Activated naive CD8-positive, alpha-beta T cell treated with anti-CD3 and anti-CD28 coated beads for 36 hours (primary cell): Measurements from ENCODE around the gene C2CD2. TPM values are rescaled to one million over a fixed set of nuclear protein-coding genes. Genes with fewer than 3 reads are reported as not detected.

Experiments
- DNase-seq: peaks from one replicate; pipeline ENCODE4 v3.0.0; 2021
- H3K27ac Mint-ChIP-seq: one replicate; pipeline ENCODE4 v1.8.0; 2022; ENCODE audit warnings: mild to moderate bottlenecking, moderate library complexity, mixed read lengths
- H3K27me3 Mint-ChIP-seq: one replicate; pipeline ENCODE4 v1.8.0; 2022; ENCODE audit warnings: mild to moderate bottlenecking, mixed read lengths
- H3K36me3 Mint-ChIP-seq: one replicate; pipeline ENCODE4 v1.8.0; 2021; ENCODE audit warnings: mild to moderate bottlenecking, mixed read lengths
- H3K4me1 Mint-ChIP-seq: one replicate; pipeline ENCODE4 v1.8.0; 2021; ENCODE audit warnings: mixed read lengths
- H3K4me3 Mint-ChIP-seq: one replicate; pipeline ENCODE4 v1.8.0; 2022; ENCODE audit warnings: mild to moderate bottlenecking, moderate library complexity, mixed read lengths
- H3K9me3 Mint-ChIP-seq: one replicate; pipeline ENCODE4 v1.8.0; 2022; ENCODE audit warnings: mixed read lengths
- total RNA-seq, 2 experiments: library from RNA; stranded (reverse); gene quantifications; one replicate each; pipeline ENCODE4 v1.2.3, GENCODE V29; 2021

The C2CD2 gene
- total RNA-seq, 2 experiments from 2014 or later: 6.3 to 7.6 TPM

DNA sequence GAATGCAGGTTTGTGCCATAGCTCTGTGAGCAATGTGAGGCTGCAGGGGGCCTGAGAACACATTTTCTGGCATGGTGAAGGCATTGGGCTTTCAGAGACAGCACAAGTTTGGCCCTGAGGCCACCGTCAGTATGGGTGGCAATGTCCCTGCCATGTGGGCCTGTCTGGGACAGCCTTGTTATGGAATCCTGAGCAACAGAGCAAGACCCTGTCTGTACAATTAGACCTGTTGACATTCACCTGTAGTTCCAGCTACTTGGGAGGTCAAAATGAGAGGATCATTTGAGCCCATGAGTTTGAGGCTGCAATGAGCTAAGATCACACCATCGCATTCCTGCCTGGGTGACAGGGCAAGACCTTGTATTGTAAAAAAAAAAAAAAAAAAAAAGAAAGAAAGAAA lies 110.2 kb downstream of the C2CD2 start:
- H3K27me3 Mint-ChIP-seq: no peaks in the 10 kb centered on the region
- H3K4me3 Mint-ChIP-seq: no peak overlapping the region
- DNase-seq: no peak
- H3K9me3 Mint-ChIP-seq: peaks cover 10% of the 10 kb centered on the region
- H3K36me3 Mint-ChIP-seq: peaks cover 29% of the 10 kb centered on the region
- H3K4me1 Mint-ChIP-seq: no peaks in the 10 kb centered on the region
- no peak overlapping the region for H3K27ac Mint-ChIP-seq

DNA sequence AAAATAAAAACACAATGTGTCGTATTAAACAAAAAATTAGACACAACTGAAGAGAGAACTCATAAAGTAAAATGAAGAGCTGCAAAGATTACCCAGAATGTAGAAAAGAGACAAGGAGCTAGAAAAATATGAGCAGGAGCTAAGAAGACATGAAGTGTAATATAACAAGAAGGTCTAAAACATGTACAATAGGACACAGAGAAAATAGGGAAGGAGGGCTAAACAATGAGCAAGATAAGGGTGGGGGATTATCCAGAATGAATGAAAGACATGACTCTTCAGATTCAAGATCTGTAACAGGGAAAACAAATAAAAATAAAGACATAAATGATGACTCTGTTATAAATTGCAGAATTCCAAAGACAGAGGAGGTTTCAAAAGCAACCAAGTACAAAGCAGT lies 112.9 kb downstream of the C2CD2 start:
- no peak overlapping the region for H3K27ac Mint-ChIP-seq
- no peak overlapping the region for H3K4me3 Mint-ChIP-seq
- peaks cover 41% of the 10 kb centered on the region for H3K36me3 Mint-ChIP-seq

DNA sequence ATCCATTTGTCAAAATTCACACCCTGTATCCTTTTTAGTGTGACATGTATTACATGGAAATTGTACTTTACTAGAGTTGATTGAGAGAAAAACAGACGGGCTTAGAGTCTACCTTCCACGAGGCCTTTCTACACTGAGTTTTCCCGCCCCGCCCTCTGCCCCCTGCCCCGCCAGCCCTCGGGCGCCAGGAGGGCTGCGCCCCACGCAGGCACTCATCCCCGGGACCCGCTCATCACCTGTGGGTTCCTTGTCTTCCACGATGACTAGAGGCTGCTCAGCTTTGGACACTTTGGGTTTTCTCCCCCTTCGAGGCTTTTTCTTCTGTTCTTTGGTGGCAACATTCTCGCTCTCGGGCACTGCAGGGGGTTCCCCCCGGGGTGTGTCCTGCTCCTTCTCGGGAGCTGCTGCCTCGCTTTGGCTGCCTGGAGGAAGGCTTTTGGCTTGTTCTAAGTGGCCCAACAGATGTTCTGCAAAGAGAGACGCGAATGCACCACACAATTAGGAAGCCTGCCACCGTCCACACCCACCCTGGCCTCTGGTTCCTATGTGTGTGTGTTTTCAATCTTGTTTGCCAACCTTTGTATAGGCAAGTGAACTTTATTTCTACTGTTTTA lies 114.3 kb downstream of the C2CD2 start:
- H3K4me1 Mint-ChIP-seq: no peaks in the 10 kb centered on the region
- H3K36me3 Mint-ChIP-seq: peaks cover 42% of the 10 kb centered on the region
- no peak for DNase-seq
- peaks cover 10% of the 10 kb centered on the region for H3K9me3 Mint-ChIP-seq
- no peak overlapping the region for H3K27ac Mint-ChIP-seq
- H3K4me3 Mint-ChIP-seq: no peak overlapping the region
- no peaks in the 10 kb centered on the region for H3K27me3 Mint-ChIP-seq

More for the DNA sequence above, 112.9 kb downstream of the C2CD2 start:
- Mint-ChIP-seq H3K9me3 (peaks cover 10% of the 10 kb centered on the region), H3K4me1 (no peaks in the 10 kb centered on the region), H3K27me3 (no peaks in the 10 kb centered on the region)
- DNase-seq: no peak

DNA sequence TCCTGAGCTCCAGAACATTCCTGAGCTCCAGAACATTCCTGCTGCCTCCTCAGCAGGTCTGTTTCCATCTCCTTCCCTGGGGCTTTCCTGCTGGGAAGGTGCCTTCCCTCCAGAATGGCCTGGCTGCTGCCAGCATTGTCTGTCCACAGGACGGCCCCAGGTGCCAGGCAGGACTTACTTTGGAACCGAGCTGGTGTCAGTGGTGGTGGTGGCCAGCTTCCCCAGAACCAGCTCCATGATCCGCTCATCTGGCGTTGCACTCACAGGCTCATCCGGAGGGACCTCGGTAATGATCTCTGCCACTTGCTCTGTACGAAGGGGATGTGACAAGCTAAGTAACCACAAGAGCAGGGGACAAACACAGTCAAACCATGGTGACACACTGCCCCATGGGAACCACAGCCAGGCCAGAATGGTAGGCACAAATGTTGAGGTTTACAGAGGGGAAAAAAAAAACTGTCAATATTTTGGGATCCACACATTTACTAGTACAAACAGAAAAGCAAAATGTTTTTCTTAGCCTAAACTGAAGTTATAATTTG lies 116.0 kb downstream of the C2CD2 start:
- Mint-ChIP-seq H3K4me3 (no peak overlapping the region), H3K4me1 (no peaks in the 10 kb centered on the region), H3K27ac (no peak overlapping the region), H3K36me3 (peaks cover 29% of the 10 kb centered on the region), H3K9me3 (peaks cover 10% of the 10 kb centered on the region), H3K27me3 (no peaks in the 10 kb centered on the region)
- no peak for DNase-seq

DNA sequence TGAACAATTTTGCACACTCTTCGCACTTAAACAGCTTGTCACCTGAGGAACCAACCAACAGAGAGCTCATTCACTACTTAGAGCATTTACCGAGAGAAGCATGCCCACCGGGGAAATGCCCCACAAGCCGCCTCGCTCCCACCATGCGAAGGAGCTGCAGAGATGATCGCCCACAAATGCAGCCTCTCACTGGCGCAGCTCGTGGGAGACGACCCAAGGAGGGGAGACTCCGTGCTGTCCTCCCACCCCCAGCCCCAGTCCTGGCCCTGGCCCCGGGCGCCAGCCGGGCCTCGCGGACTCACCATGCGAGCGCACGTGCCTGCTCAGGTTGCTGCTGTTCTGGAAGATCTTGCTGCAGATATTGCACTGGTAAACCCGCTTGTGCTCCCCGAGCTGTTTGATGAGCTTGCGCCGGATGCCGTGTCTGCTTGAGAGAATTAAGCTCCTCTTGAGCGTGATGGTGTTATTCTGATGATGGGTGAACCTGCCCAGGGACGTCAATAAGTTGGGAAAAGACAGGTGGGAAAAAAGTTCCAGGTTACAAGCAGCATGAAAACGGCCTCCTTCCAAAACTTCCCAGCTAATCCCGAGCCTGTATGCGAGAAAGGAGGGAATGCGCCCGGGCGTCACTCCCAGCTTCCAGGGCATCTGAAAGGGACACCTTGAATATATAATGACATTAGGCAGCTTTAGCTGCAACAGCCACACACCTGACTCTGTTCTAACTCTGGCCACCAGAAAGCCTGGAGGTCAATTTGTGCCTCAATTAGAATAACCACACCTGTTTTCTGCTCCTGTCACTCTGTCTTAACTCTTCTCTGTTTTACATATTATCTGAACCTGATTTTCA lies 117.4 kb downstream of the C2CD2 start:
- H3K4me1 Mint-ChIP-seq: no peaks in the 10 kb centered on the region
- H3K4me3 Mint-ChIP-seq: no peak overlapping the region
- peaks cover 9% of the 10 kb centered on the region for H3K9me3 Mint-ChIP-seq
- H3K36me3 Mint-ChIP-seq: peaks cover 24% of the 10 kb centered on the region
- no peak for DNase-seq
- H3K27ac Mint-ChIP-seq: no peak overlapping the region
- H3K27me3 Mint-ChIP-seq: no peaks in the 10 kb centered on the region

DNA sequence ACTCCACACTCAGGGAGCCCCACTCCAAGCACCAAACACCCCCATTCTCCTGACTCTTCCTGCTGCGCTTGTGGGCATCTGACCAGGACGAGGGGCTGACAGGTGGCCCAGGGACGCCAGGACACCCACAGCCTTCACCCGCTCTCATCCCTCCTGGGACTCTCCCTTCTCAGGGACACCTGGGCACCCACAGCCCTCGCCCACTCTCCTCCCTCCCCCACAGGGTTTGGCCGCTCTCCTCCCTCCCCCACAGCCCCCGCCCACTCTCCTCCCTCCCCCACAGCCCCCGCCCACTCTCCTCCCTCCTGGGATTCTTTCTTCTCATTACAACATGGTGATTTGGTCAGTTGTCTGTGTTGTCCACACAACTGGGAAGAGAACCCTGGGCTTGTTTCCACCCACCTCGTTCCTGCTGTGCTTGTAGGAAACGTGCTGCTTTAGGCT lies 118.1 kb downstream of the C2CD2 start:
- H3K27me3 Mint-ChIP-seq: no peaks in the 10 kb centered on the region
- no peak overlapping the region for H3K27ac Mint-ChIP-seq
- no peak for DNase-seq
- H3K4me1 Mint-ChIP-seq: no peaks in the 10 kb centered on the region
- peaks cover 17% of the 10 kb centered on the region for H3K36me3 Mint-ChIP-seq
- H3K4me3 Mint-ChIP-seq: no peak overlapping the region
- peaks cover 2% of the 10 kb centered on the region for H3K9me3 Mint-ChIP-seq

Other genes with a start within 250 kb of the C2CD2 start
- gene RIPK4, start 187.0 kb downstream of the C2CD2 start, total RNA-seq: under 1 TPM; 0.62 to 0.76 TPM
- 10 to 100 TPM in 1 of 2 experiments, 1 to 10 TPM in 1; 9.3 to 10.1 TPM for gene PRDM15, start 74.7 kb downstream of the C2CD2 start, total RNA-seq
- 10 to 100 TPM; 29.6 to 29.7 TPM for gene ZBTB21, start 56.3 kb upstream of the C2CD2 start, total RNA-seq
- not detected for gene UMODL1, start 117.3 kb upstream of the C2CD2 start, total RNA-seq